ENCODE results near the gene OR6Q1. TPM values are rescaled to one million over a fixed set of nuclear protein-coding genes. Genes with fewer than 3 reads are reported as not detected.

The OR6Q1 gene
- total and polyA plus RNA-seq, 2 of the 4 experiments (the other 2 are of a cell fraction), result not detected

- no peak overlapping the region for H3K56ac ChIP-seq (ENCODE audit: extremely low read depth, insufficient read depth, low read length)
- no peak overlapping the region for H3K4ac ChIP-seq (ENCODE audit: low read depth, low read length)
- WGBS, 2 experiments (ENCODE audit: extremely low coverage in 2 of 2, insufficient read length in 1 of 2), result no CpG with 5 or more reads among the region's 2 CpGs
- H3K23ac ChIP-seq (ENCODE audit: low read depth, low read length), result no peak overlapping the region
- H3K18ac ChIP-seq (ENCODE audit: low read depth, low read length), result no peak overlapping the region
- H2AFZ ChIP-seq (replicated peaks; ENCODE audit: low read length, poor library complexity), result no peak overlapping the region
- no peak overlapping the region for H4K8ac ChIP-seq (ENCODE audit: low read depth in 2 of 2, low read length in 2 of 2)
- H3K14ac ChIP-seq (replicated peaks; ENCODE audit: low read depth, low read length), result no peak overlapping the region
- no peaks in the 10 kb centered on the region for H3K27me3 ChIP-seq (ENCODE audit: control insufficient read depth, insufficient read depth, low read length)
- no peak overlapping the region for H2BK120ac ChIP-seq (ENCODE audit: low read depth, low read length)
- no peak overlapping the region for H2BK20ac ChIP-seq (ENCODE audit: low read depth, low read length)
- CTCF ChIA-PET, result no interaction called here
- no peaks in the 10 kb centered on the region for H3K36me3 ChIP-seq (ENCODE audit: control insufficient read depth, insufficient read depth, low read length)
- no peak overlapping the region for H4K5ac ChIP-seq (ENCODE audit: low read depth, low read length)
- DNase-seq (no peak), ATAC-seq (ENCODE audit: low read depth) (no peak)
- no peak overlapping the region for H2BK5ac ChIP-seq (ENCODE audit: low read depth, low read length, poor library complexity, severe bottlenecking)
- peaks cover 3% of the 10 kb centered on the region for H3K4me1 ChIP-seq (ENCODE audit: control insufficient read depth, insufficient read depth, low read length)
- H3K79me1 ChIP-seq (ENCODE audit: low read depth in 1 of 2, low read length in 2 of 2), result no peaks in the 10 kb centered on the region
- no peak overlapping the region for H2AK9ac ChIP-seq (replicated peaks; ENCODE audit: low read depth, low read length, poor library complexity)
- no peak overlapping the region for H3K4me3 ChIP-seq (ENCODE audit: insufficient read depth, low read depth, low read length)
- in situ Hi-C loops (cut with MboI; ENCODE audit: low sequenced_read_pairs), result no loop called here
- intact Hi-C loops (cut with micrococcal nuclease), result no loop called here
- H3K27ac ChIP-seq (ENCODE audit: insufficient read depth, low read length), result no peak overlapping the region
- peaks cover 11% of the 10 kb centered on the region; the same call in 1 of the 2 replicates for H3K9me1 ChIP-seq (ENCODE audit: insufficient read depth, low read length)
- H2BK15ac ChIP-seq (ENCODE audit: low read depth, low read length), result no peak overlapping the region
- H4K91ac ChIP-seq (ENCODE audit: insufficient read depth, low read depth, low read length), result no peak overlapping the region
- H4K20me1 ChIP-seq (ENCODE audit: insufficient read depth, low read length), result no peaks in the 10 kb centered on the region
- POLR2A ChIA-PET (ENCODE audit: unreplicated experiment), result no interaction called here
- dilution Hi-C loops (cut with HindIII; ENCODE audit: low sequenced_read_pairs, unreplicated experiment), result no loop called here
- H3K9me3 ChIP-seq (ENCODE audit: control insufficient read depth, insufficient read depth, low read length), result peaks cover 5% of the 10 kb centered on the region; the same call in 1 of the 2 replicates
- H3K9ac ChIP-seq (ENCODE audit: low read depth, low read length), result no peak overlapping the region
- no peak overlapping the region for H2AK5ac ChIP-seq (ENCODE audit: low read depth, low read length)
- no peak overlapping the region for H3K4me2 ChIP-seq (ENCODE audit: low read depth, low read length)
- BruUV-seq (replicated peaks), result no TSS peak
- TF ChIP-seq ELK1 (IDR thresholded peaks at IDR 0.05; ENCODE audit: borderline replicate concordance, low read depth, low read length) (no peak), MAFK (IDR thresholded peaks at IDR 0.05; ENCODE audit: low read depth, low read length) (no peak), FOS (IDR thresholded peaks at IDR 0.05; ENCODE audit: low read depth, low read length) (no peak), RCOR1 (IDR thresholded peaks at IDR 0.05; ENCODE audit: insufficient replicate concordance, low read length) (no peak), MAZ (IDR thresholded peaks at IDR 0.05; ENCODE audit: borderline replicate concordance, low read depth, low read length) (no peak), MXI1 (IDR thresholded peaks at IDR 0.05; ENCODE audit: borderline replicate concordance, low read depth, low read length) (no peak), SMC3 (IDR thresholded peaks at IDR 0.05; ENCODE audit: low read depth, low read length) (no peak), RFX5 (IDR thresholded peaks at IDR 0.05; ENCODE audit: low read depth, low read length) (no peak), USF2 (IDR thresholded peaks at IDR 0.05; ENCODE audit: low read depth, low read length) (no peak), NFE2L2 (IDR thresholded peaks at IDR 0.05; ENCODE audit: low read depth, low read length) (no peak), CTCF (conservative IDR thresholded peaks at IDR 0.05; ENCODE audit: low read depth, low read length) (no peak), POLR2A (IDR thresholded peaks at IDR 0.05; ENCODE audit: low read depth, low read length) (no peak), RAD21 (IDR thresholded peaks at IDR 0.05; ENCODE audit: low read length) (no peak), CEBPB (IDR thresholded peaks at IDR 0.05; ENCODE audit: low read depth, low read length) (no peak), BHLHE40 (IDR thresholded peaks at IDR 0.05; ENCODE audit: low read depth, low read length) (no peak), CHD1 (IDR thresholded peaks at IDR 0.05; ENCODE audit: low read depth, low read length) (no peak)
Observed at GRCh38 chr11:58034471-58034870, 3.7 kb downstream of the OR6Q1 start.
